Measurements from ENCODE around the gene FTH1.

DNA sequence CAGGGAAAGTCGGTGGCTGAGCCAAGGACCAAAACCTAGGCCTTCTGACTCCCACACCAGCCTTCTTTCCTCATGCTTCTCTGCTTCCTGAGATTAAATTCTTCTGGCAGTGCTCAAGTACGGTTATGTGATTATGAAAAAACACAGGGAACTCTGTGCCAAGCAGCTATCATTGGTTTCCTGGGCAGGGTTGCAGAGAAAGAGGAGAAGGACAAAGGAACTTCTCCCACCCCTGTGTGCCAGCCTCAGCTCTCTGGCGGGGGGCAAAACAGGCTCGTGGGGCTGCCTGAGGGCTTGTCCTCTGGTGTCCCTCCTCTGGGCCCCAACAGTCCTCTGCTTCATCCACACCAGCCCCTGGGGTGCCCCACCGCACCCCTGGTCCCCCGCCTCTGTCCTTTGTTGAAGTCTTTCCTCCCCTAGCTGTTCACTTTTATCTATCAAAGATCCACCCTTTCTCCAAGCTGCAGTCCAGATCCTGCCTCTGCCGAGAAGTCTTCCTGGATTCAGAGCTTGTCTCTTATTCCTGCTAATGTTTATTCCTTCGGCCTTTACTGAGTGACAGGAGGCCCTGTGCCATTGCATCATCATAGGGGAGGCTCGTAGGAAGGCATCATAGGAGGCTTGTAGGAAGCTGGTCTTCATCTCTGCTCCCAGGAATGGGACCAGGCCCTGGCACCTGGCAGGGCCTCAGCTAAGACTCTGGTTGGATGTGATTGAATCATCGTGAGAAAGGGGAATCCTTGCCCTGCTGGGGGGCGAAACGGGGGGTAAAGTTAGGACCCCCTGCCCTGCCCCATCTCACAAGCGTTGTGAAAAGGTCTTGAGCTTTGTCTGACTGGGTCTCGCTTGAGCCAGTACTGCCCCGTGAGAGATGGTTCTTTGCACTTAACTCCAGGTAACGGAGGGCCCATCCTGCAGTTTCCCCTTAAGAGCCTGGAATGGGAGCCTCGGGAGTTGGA lies 11.5 kb upstream of the FTH1 start:
- no peak for TF ChIP-seq POLR2A (IDR thresholded peaks at IDR 0.05; ENCODE audit: insufficient read depth in 1 of 2, low read depth in 2 of 2, low read length in 2 of 2)
- TF ChIP-seq, protein P1, sequence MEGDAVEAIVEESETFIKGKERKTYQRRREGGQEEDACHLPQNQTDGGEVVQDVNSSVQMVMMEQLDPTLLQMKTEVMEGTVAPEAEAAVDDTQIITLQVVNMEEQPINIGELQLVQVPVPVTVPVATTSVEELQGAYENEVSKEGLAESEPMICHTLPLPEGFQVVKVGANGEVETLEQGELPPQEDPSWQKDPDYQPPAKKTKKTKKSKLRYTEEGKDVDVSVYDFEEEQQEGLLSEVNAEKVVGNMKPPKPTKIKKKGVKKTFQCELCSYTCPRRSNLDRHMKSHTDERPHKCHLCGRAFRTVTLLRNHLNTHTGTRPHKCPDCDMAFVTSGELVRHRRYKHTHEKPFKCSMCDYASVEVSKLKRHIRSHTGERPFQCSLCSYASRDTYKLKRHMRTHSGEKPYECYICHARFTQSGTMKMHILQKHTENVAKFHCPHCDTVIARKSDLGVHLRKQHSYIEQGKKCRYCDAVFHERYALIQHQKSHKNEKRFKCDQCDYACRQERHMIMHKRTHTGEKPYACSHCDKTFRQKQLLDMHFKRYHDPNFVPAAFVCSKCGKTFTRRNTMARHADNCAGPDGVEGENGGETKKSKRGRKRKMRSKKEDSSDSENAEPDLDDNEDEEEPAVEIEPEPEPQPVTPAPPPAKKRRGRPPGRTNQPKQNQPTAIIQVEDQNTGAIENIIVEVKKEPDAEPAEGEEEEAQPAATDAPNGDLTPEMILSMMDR (CRISPR knock-in tag; IDR thresholded peaks at IDR 0.05): no peak
- TF ChIP-seq, protein P2, sequence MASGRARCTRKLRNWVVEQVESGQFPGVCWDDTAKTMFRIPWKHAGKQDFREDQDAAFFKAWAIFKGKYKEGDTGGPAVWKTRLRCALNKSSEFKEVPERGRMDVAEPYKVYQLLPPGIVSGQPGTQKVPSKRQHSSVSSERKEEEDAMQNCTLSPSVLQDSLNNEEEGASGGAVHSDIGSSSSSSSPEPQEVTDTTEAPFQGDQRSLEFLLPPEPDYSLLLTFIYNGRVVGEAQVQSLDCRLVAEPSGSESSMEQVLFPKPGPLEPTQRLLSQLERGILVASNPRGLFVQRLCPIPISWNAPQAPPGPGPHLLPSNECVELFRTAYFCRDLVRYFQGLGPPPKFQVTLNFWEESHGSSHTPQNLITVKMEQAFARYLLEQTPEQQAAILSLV (CRISPR knock-in tag; IDR thresholded peaks at IDR 0.05; ENCODE audit: borderline replicate concordance): no peak
- TF ChIP-seq ZNF263 (CRISPR knock-in tag; IDR thresholded peaks at IDR 0.05): no peak
- TF ChIP-seq, protein P3, sequence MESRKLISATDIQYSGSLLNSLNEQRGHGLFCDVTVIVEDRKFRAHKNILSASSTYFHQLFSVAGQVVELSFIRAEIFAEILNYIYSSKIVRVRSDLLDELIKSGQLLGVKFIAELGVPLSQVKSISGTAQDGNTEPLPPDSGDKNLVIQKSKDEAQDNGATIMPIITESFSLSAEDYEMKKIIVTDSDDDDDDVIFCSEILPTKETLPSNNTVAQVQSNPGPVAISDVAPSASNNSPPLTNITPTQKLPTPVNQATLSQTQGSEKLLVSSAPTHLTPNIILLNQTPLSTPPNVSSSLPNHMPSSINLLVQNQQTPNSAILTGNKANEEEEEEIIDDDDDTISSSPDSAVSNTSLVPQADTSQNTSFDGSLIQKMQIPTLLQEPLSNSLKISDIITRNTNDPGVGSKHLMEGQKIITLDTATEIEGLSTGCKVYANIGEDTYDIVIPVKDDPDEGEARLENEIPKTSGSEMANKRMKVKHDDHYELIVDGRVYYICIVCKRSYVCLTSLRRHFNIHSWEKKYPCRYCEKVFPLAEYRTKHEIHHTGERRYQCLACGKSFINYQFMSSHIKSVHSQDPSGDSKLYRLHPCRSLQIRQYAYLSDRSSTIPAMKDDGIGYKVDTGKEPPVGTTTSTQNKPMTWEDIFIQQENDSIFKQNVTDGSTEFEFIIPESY (CRISPR knock-in tag; IDR thresholded peaks at IDR 0.05): no peak
- no peak for TF ChIP-seq ZNF124 (CRISPR knock-in tag; IDR thresholded peaks at IDR 0.05)

Data from HepG2 (cell line).